IPS-18c (cell line): Measurements from ENCODE around the gene TCF7L2.

Source experiments
- H3K4me3 ChIP-seq: 2 replicates; pipeline ENCODE4 v1.7.0; 2013; ENCODE audit warnings: low read depth, mild to moderate bottlenecking, low read length, moderate library complexity; ENCODE audit not compliant: insufficient read depth
- H3K9me3 ChIP-seq: one replicate; pipeline ENCODE4 v1.6.1; 2013; ENCODE audit warnings: mild to moderate bottlenecking, low read length, moderate library complexity; ENCODE audit not compliant: control insufficient read depth, insufficient read depth

The TCF7L2 gene

GRCh38 chr10:112980937-112981336, 30.9 kb downstream of the TCF7L2 start:
- Histone ChIP-seq H3K9me3 (no peaks in the 10 kb centered on the region), H3K4me3 (no peak overlapping the region)

- Histone ChIP-seq H3K9me3 (no peaks in the 10 kb centered on the region), H3K4me3 (no peak overlapping the region)
These were observed 31.5 kb downstream of the TCF7L2 start for GRCh38 chr10:112981553-112981952.

DNA sequence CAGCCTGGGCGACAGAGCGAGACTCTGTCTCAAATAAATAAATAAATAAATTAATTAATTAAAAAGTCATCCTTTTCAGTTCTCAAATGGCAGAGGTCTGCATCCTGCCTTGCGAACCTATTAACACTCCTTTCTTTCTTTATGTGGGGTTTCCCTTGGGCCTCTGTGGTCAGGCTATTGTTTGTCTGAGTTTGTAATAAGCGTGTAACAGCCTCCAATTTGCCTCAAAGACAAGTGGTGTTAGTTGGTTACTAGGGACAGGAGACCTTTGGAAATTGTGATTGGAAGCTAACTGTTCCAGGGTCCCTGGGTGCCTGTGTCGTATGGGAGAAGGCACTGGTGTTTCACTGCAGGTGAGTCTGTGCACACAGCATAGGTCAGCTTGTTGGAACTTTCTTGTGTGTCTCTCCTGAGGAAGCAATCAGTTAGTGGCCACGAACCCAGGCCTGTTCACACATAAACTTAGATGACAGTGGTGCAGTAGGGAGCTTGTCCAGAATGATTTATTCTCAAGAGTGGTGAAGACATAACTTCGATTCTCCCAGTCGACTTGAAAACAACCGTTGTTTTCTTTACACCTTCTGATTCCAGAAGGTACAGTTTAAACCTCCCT, 33.5 kb downstream of the TCF7L2 start:
- no peak overlapping the region for H3K4me3 ChIP-seq
- H3K9me3 ChIP-seq, result no peaks in the 10 kb centered on the region

DNA sequence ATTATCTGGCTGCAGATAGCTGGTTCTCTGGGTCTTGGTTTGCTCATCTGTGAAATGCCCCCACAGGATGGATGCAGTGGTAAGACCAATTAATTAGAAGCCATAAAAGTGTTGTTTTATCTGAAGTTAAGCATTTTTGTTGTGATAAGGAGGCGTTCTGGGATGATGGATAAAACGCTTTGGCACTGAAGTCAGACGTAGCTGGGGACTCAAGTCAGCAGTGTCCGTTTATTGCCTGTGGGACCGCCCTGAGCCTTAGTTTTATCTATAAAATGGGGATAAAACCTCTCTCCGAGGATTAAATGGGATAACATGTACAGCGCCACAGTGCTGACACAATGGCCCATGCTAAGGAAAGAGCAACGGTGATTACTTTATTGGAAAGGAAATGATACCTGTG, 34.7 kb downstream of the TCF7L2 start:
- Histone ChIP-seq H3K9me3 (no peaks in the 10 kb centered on the region), H3K4me3 (no peak overlapping the region)

DNA sequence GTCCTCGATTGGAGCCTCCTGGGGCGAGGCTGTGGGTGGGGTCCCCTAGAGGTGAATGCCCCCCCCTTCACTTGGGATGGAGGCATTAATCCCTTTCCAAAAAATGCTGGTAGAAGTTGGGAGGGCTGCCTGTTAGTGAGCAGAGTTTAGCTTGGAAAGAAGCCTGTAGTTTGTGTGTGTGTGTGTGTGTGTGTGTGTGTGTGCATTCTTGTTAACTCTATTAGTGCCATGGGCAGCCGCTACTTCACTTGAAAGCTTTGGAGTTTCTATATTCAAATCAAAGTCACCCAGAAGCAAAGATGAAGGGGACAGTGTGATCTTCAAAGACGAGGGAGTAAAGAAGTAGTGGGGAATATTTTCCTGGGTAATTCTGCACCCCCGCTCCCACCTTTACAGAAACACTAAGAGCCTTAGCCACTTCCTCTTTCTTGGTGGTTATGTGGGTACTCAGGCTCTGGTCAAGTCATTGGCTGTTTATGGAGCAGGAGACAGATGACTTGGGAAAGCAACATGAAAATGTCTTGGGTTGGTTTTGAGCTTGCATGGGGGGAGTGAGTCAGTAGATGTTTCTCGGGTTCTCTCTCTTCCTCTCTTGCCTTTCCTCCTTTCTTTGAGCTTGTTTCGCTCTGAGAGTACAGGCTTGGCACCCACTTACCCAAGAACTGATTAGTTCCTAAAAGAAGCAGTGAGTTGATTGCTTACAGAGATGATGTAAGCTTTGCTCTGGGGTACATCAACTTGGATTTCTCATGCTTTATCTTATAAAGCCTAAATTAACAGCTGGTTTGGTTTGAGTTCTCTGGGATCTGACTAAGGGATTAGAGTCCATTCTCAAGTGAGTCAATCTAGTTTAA, 35.9 kb downstream of the TCF7L2 start:
- no peaks in the 10 kb centered on the region for H3K9me3 ChIP-seq
- H3K4me3 ChIP-seq, result no peak overlapping the region

- Histone ChIP-seq H3K9me3 (no peaks in the 10 kb centered on the region), H3K4me3 (no peak overlapping the region)
These were observed 36.6 kb downstream of the TCF7L2 start for GRCh38 chr10:112986544-112987190.

DNA sequence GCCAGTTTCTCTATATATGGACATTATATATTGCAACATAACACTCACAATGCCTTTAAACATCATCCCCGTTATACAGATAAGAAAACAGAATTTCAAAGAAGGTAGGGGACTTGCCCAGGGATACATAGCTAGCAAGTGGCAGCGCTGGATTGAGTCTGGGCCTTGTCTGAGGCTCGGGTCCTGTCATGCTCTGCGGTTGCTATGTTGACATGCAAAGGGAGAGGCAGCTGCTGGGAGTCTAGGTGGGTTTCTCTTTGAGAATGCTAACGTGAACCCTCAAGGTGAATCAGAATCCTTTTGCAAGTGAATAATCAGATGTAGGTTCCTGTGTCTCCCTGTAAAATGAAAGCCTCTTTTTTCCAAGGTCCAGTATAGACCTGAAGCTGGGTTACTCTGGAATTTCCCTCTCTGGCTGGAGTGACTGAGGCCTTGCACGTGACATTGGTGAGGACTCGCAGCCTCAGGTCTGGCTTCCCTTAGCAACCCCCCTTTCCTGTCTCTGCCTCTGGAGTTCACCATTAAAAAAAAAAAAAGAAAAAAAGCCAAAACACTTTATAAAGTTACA, 38.9 kb downstream of the TCF7L2 start:
- Histone ChIP-seq H3K9me3 (no peaks in the 10 kb centered on the region), H3K4me3 (no peak overlapping the region)

- Histone ChIP-seq H3K4me3 (no peak overlapping the region), H3K9me3 (no peaks in the 10 kb centered on the region)
These were observed 39.8 kb downstream of the TCF7L2 start for GRCh38 chr10:112989826-112990225.

GRCh38 chr10:112990271-112990670, 40.2 kb downstream of the TCF7L2 start:
- no peak overlapping the region for H3K4me3 ChIP-seq
- H3K9me3 ChIP-seq, result no peaks in the 10 kb centered on the region

DNA sequence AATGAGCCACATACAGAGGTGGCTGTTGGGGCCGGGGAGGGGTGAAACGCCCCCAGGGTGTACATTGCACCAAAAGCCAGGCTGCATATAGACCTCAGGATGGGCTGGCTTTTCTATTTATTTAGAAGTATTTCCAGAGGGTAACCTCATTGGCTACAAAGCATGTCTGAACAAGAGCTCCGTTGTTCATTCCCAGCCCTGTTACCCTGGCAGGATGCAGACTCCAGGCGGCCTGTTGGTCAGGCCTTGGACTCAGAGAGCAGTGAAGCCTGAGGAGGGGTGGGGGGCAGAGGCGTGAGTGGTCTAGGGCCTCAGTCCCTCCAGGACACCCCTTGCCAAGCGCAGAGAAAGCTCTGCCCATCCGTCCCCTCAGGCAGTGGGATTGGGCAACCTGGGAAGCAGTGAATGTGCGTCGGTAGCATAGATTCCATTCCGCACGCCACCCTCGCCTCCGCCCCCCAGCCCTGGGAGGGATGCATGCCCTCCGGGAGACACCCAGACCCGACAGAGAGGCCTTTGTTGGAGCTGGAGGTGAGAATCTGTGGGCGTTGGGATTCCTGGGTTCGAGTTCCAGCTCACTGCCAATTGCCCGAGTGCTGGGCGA, 41.9 kb downstream of the TCF7L2 start:
- Histone ChIP-seq H3K4me3 (no peak overlapping the region), H3K9me3 (no peaks in the 10 kb centered on the region)

DNA sequence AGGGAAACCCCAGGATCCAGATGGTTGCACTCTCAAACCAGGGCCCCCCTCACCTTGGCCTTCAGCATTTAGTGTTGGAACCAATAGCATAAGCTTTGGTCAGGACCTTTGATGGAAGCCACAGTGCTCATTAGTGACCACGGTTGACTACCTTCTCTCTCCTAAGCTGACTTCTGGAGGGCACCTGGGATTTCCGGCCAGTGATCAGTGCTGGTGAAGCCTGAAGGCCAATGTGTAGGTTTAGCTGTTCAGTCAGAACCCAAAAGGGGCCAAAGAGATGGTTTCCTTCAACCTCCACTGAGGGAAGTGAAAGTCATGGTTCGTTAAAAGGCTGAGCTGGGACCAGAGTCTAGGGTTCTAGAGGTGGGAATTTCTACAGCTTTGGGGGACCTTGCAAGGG, 46.4 kb downstream of the TCF7L2 start:
- Histone ChIP-seq H3K4me3 (no peak overlapping the region), H3K9me3 (peaks cover 2% of the 10 kb centered on the region)

DNA sequence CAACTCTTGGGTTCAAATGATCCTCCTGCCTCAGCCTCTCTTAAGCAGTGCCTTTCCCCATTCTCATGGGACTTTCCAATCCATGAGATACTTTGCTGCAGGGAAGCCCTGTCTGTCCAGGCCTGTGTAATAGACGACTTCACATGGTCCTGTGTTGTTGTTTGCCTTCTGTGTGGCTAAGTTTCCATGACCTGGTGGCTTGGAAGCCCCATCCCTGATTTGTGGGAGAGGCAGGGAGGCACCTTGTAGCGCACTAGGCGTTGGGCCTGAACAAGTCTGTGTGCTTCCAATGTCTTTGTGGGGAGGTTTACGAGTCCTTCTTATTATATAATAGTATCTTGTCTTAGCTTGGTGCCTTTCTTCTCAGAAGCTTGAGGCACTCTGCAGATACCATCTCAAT, 49.1 kb downstream of the TCF7L2 start:
- peaks cover 2% of the 10 kb centered on the region for H3K9me3 ChIP-seq

DNA sequence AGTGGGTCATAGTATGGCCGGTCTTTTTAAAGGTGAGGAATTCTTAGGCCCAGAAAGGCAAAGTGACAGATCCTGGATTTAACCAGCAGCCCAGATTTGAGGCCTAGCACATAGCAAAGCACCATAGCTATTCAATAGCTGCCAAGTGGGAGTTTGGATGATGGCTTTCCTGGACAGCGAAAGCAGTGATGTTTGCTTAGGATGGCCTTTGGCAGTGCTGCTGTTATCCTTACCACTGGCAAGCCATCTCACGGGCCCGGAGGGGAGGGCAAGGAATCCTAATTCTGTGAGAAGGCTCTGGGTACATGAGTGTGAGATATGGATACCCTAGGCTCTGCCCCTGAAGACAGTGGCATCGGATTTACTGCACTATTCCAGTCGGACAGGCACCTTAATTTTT, 50.4 kb downstream of the TCF7L2 start:
- Histone ChIP-seq H3K4me3 (no peak overlapping the region), H3K9me3 (peaks cover 2% of the 10 kb centered on the region)

More for the DNA sequence above, 49.1 kb downstream of the TCF7L2 start:
- no peak overlapping the region for H3K4me3 ChIP-seq

- Histone ChIP-seq H3K9me3 (peaks cover 2% of the 10 kb centered on the region), H3K4me3 (no peak overlapping the region)
These were observed 51.0 kb downstream of the TCF7L2 start for GRCh38 chr10:113000876-113001598.

DNA sequence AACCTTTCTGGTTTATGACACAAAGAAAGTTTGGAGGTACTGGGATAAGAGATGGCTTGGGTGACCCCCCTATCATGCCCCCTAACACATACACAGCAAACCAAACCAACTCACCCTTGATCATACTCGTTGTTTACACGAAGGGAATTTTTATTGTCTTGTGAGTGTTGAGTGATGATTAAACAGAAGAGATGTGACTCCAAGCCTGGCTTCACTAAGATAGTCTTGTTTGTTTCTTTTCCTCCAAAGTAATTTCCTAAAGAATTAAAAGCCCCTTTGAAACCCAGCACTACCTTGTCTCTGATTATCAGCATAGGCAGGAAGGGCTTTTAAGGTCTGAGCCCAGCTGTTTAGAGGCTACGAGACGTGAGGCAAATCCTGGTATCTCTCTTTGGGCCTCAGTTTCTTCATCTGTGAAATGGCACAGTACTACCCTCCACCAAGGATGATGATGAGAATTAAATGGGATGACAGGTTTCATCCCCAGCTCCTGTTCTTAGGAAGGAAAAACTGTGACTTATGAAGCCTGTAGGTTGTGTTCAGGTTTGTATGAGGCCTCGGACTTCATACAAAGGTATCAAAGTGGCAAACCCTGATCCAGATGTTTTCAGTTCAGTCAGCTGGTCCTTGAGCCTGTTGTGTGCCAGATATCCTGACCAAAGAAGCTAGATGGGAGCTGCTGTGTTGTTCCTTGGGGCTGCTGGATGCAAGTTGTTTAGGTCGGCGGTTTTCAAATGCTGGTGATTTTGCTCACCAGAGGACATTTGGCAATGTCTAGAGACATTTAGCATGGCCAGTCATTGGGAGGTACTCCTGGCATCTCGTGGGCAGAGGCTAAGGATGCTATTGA, 51.8 kb downstream of the TCF7L2 start:
- H3K9me3 ChIP-seq, result peaks cover 2% of the 10 kb centered on the region

DNA sequence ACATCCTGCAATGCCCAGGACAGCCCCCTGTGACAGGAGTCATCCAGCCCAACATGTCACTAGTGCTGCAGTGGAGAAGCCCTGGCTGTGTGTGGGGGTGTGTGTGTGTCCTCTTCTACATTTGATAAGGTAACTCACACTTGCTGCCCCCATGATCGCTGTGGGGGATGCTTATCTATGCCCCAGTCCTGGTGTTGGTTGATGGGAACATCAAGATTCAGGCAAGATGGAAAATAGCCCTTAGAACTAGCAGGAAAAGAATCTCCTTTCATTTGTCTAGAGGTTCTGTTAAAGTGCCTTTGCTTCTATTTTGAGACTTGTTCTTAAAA, 52.4 kb downstream of the TCF7L2 start:
- Histone ChIP-seq H3K4me3 (no peak overlapping the region), H3K9me3 (peaks cover 2% of the 10 kb centered on the region)

More for the DNA sequence above, 51.8 kb downstream of the TCF7L2 start:
- H3K4me3 ChIP-seq, result no peak overlapping the region
